WTC11 (cell line): ENCODE results near the gene LIF. TPM values are rescaled to one million over a fixed set of nuclear protein-coding genes. Genes with fewer than 3 reads are reported as not detected.

Source experiments
- ATAC-seq: fragments of 200-7000 bp; cut with Tn5 transposase; 2 replicates; pipeline ENCODE4 v1.10.0; 2021; ENCODE audit warnings: mild to moderate bottlenecking, moderate library complexity
- CTCF ChIA-PET: fragments of 300-600 bp; sonication (Branson Sonifier 250); formaldehyde crosslinking; loops from one replicate; lab custom pipeline; 2021; ENCODE audit warnings: antibody characterized with exemption; lab: Charles Lee
- POLR2A ChIA-PET: fragments of 350-600 bp; sonication (Branson Sonifier 250); formaldehyde crosslinking; loops from one replicate; lab custom pipeline; 2021; ENCODE audit warnings: antibody characterized with exemption; lab: Charles Lee
- DNase-seq: peaks from one replicate; pipeline ENCODE4 v3.0.0; 2021; ENCODE audit warnings: low spot score
- H3K27ac Mint-ChIP-seq: 2 replicates; pipeline ENCODE4 v1.8.0; 2021; ENCODE audit warnings: mixed read lengths
- H3K27me3 Mint-ChIP-seq: 2 replicates; pipeline ENCODE4 v1.8.0; 2021; ENCODE audit warnings: low read depth, mild to moderate bottlenecking, moderate library complexity, mixed read lengths
- H3K36me3 Mint-ChIP-seq: 2 replicates; pipeline ENCODE4 v1.8.0; 2021; ENCODE audit warnings: mixed read lengths
- H3K4me1 Mint-ChIP-seq: 2 replicates; pipeline ENCODE4 v1.8.0; 2022; ENCODE audit warnings: mixed read lengths
- H3K4me3 Mint-ChIP-seq: 2 replicates; pipeline ENCODE4 v1.8.0; 2021; ENCODE audit warnings: mild to moderate bottlenecking, moderate library complexity, mixed read lengths
- H3K9me3 Mint-ChIP-seq: 2 replicates; pipeline ENCODE4 v1.8.0; 2021; ENCODE audit warnings: mixed read lengths
- ATF1 ChIP-seq: sonication (generic); formaldehyde crosslinking; IDR thresholded peaks from 2 replicates; pipeline ENCODE4 v1.8.1; 2023; ENCODE audit warnings: mild to moderate bottlenecking, moderate library complexity, missing genetic modification reagents
- CREB1 ChIP-seq: sonication (generic); formaldehyde crosslinking; IDR thresholded peaks from 2 replicates; pipeline ENCODE4 v1.8.0; 2023; ENCODE audit warnings: mild to moderate bottlenecking, missing genetic modification reagents
- E2F4 ChIP-seq: sonication (generic); formaldehyde crosslinking; IDR thresholded peaks from 2 replicates; pipeline ENCODE4 v1.8.1; 2022; ENCODE audit warnings: low read depth, mild to moderate bottlenecking, moderate library complexity, missing genetic modification reagents, borderline replicate concordance
- ERG ChIP-seq: fragments of 250-450 bp; sonication (Bioruptor Pico); IDR thresholded peaks from 2 replicates; pipeline ENCODE4 v1.8.0; 2021; ENCODE audit warnings: mild to moderate bottlenecking
- FOXP1 ChIP-seq: sonication (generic); formaldehyde crosslinking; IDR thresholded peaks from 2 replicates; pipeline ENCODE4 v1.8.0; 2022; ENCODE audit warnings: missing genetic modification reagents, mild to moderate bottlenecking, moderate library complexity, borderline replicate concordance
- NR1H2 ChIP-seq: sonication (generic); formaldehyde crosslinking; IDR thresholded peaks from 2 replicates; pipeline ENCODE4 v1.9.0; 2021; ENCODE audit warnings: mild to moderate bottlenecking, moderate library complexity, missing genetic modification reagents
- PREB ChIP-seq: sonication (generic); formaldehyde crosslinking; IDR thresholded peaks from 2 replicates; pipeline ENCODE4 v1.8.1; 2022; ENCODE audit warnings: mild to moderate bottlenecking, missing genetic modification reagents, moderate library complexity, borderline replicate concordance
- SMAD3 ChIP-seq: sonication (generic); formaldehyde crosslinking; IDR thresholded peaks from 2 replicates; pipeline ENCODE4 v1.8.0; 2022; ENCODE audit warnings: missing genetic modification reagents, mild to moderate bottlenecking, borderline replicate concordance
- TCF7 ChIP-seq: sonication (generic); formaldehyde crosslinking; IDR thresholded peaks from 2 replicates; pipeline ENCODE4 v1.8.0; 2022; ENCODE audit warnings: mild to moderate bottlenecking, low read depth, missing genetic modification reagents, moderate library complexity
- TP53 ChIP-seq: sonication (generic); formaldehyde crosslinking; IDR thresholded peaks from 2 replicates; pipeline ENCODE4 v1.8.1; 2023; ENCODE audit warnings: mild to moderate bottlenecking, missing genetic modification reagents
- total RNA-seq: library from RNA; stranded (reverse); gene quantifications from 3 replicates; pipeline ENCODE4 v1.2.3, GENCODE V29; 2021
- TF ChIP-seq, protein P1 (sequence below): sonication (generic); formaldehyde crosslinking; IDR thresholded peaks from 2 replicates; pipeline ENCODE4 v1.8.1; 2023; ENCODE audit warnings: mild to moderate bottlenecking, missing genetic modification reagents, borderline replicate concordance
- TF ChIP-seq, protein P2 (sequence below): sonication (generic); formaldehyde crosslinking; IDR thresholded peaks from 2 replicates; pipeline ENCODE4 v1.8.0; 2022; ENCODE audit warnings: mild to moderate bottlenecking, missing genetic modification reagents
- TF ChIP-seq, protein P3 (sequence below): fragments of 200-600 bp; IDR thresholded peaks from 2 replicates; pipeline ENCODE4 v1.8.0; 2022; ENCODE audit warnings: antibody characterized with exemption

LIF gene
- total RNA-seq, 1 experiment from 2014 or later: 7.2 TPM

DNA sequence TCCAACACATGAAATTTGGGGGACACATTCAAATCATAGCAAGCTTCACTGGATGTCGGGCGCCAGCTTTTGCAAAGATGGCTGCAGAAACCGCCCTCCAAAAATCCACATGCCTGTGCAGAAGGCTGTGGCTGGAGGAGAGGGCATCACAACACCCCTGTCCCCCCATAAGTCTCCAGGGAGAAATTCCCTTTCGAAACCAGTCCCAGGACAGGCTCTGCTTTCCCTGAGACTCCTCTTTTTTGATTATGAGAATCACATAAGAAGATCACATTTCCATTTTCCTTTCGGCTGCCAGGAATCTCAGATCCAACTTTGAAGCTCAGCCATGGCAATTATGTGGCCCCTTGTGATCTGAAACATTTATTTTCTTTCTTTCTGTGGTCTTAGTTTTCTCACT, 9.7 kb downstream of the LIF start:
- H3K9me3 Mint-ChIP-seq: no peaks in the 10 kb centered on the region
- no peak overlapping the region for H3K27ac Mint-ChIP-seq
- H3K4me1 Mint-ChIP-seq: peaks cover 52% of the 10 kb centered on the region
- TF ChIP-seq ERG (CRISPR knock-in tag): no peak
- TF ChIP-seq TCF7 (CRISPR knock-in tag): no peak
- TF ChIP-seq TP53 (CRISPR knock-in tag): no peak
- TF ChIP-seq ATF1 (CRISPR knock-in tag): no peak
- TF ChIP-seq, protein P1, sequence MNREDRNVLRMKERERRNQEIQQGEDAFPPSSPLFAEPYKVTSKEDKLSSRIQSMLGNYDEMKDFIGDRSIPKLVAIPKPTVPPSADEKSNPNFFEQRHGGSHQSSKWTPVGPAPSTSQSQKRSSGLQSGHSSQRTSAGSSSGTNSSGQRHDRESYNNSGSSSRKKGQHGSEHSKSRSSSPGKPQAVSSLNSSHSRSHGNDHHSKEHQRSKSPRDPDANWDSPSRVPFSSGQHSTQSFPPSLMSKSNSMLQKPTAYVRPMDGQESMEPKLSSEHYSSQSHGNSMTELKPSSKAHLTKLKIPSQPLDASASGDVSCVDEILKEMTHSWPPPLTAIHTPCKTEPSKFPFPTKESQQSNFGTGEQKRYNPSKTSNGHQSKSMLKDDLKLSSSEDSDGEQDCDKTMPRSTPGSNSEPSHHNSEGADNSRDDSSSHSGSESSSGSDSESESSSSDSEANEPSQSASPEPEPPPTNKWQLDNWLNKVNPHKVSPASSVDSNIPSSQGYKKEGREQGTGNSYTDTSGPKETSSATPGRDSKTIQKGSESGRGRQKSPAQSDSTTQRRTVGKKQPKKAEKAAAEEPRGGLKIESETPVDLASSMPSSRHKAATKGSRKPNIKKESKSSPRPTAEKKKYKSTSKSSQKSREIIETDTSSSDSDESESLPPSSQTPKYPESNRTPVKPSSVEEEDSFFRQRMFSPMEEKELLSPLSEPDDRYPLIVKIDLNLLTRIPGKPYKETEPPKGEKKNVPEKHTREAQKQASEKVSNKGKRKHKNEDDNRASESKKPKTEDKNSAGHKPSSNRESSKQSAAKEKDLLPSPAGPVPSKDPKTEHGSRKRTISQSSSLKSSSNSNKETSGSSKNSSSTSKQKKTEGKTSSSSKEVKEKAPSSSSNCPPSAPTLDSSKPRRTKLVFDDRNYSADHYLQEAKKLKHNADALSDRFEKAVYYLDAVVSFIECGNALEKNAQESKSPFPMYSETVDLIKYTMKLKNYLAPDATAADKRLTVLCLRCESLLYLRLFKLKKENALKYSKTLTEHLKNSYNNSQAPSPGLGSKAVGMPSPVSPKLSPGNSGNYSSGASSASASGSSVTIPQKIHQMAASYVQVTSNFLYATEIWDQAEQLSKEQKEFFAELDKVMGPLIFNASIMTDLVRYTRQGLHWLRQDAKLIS (CRISPR knock-in tag): no peak
- no peak for TF ChIP-seq E2F4 (CRISPR knock-in tag)
- TF ChIP-seq, protein P2, sequence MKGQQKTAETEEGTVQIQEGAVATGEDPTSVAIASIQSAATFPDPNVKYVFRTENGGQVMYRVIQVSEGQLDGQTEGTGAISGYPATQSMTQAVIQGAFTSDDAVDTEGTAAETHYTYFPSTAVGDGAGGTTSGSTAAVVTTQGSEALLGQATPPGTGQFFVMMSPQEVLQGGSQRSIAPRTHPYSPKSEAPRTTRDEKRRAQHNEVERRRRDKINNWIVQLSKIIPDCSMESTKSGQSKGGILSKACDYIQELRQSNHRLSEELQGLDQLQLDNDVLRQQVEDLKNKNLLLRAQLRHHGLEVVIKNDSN (CRISPR knock-in tag): no peak
- TF ChIP-seq, protein P3, sequence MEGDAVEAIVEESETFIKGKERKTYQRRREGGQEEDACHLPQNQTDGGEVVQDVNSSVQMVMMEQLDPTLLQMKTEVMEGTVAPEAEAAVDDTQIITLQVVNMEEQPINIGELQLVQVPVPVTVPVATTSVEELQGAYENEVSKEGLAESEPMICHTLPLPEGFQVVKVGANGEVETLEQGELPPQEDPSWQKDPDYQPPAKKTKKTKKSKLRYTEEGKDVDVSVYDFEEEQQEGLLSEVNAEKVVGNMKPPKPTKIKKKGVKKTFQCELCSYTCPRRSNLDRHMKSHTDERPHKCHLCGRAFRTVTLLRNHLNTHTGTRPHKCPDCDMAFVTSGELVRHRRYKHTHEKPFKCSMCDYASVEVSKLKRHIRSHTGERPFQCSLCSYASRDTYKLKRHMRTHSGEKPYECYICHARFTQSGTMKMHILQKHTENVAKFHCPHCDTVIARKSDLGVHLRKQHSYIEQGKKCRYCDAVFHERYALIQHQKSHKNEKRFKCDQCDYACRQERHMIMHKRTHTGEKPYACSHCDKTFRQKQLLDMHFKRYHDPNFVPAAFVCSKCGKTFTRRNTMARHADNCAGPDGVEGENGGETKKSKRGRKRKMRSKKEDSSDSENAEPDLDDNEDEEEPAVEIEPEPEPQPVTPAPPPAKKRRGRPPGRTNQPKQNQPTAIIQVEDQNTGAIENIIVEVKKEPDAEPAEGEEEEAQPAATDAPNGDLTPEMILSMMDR: no peak
- no peak for TF ChIP-seq SMAD3 (CRISPR knock-in tag)
- no peak for TF ChIP-seq NR1H2
- no peak for TF ChIP-seq FOXP1 (CRISPR knock-in tag)
- ATAC-seq (no peak), DNase-seq (no peak)
- ChIA-PET POLR2A (no interaction called here), CTCF (interaction anchor here (0.6 to 2.9 kb wide), 3 partner anchors 17 to 51 kb away, joined by 3 to 22 read pairs (median 5); no protein-coding TSS in a partner anchor)
- H3K4me3 Mint-ChIP-seq: no peak overlapping the region
- no peaks in the 10 kb centered on the region for H3K36me3 Mint-ChIP-seq
- H3K27me3 Mint-ChIP-seq: no peaks in the 10 kb centered on the region; the same call in 1 of the 2 replicates

- no peaks in the 10 kb centered on the region for H3K9me3 Mint-ChIP-seq
- H3K4me1 Mint-ChIP-seq: peaks cover 53% of the 10 kb centered on the region
- TF ChIP-seq CREB1 (CRISPR knock-in tag): no peak
- TF ChIP-seq PREB (CRISPR knock-in tag): no peak
- ATAC-seq: peak; percentile 23
- no peak for DNase-seq
- POLR2A ChIA-PET: no interaction called here
- CTCF ChIA-PET: interaction anchor here (1.5 to 3.6 kb wide), 4 partner anchors 10 to 53 kb away, joined by 3 to 15 read pairs (median 6); partner anchors contain the start of gene CASTOR1
- H3K4me3 Mint-ChIP-seq: no peak overlapping the region
- no peak overlapping the region for H3K27ac Mint-ChIP-seq
- H3K27me3 Mint-ChIP-seq: no peaks in the 10 kb centered on the region; the same call in 1 of the 2 replicates
- no peaks in the 10 kb centered on the region for H3K36me3 Mint-ChIP-seq
Measured at GRCh38 chr22:30235687-30236170, 10.8 kb downstream of the LIF start.
